ENCODE data around the gene PRKRA.
"Not testable (repeated sequence)": the region's sequence is repeated elsewhere in the genome, so short reads cannot be mapped to it uniquely, and the experiment has no call there.

The PRKRA gene

DNA sequence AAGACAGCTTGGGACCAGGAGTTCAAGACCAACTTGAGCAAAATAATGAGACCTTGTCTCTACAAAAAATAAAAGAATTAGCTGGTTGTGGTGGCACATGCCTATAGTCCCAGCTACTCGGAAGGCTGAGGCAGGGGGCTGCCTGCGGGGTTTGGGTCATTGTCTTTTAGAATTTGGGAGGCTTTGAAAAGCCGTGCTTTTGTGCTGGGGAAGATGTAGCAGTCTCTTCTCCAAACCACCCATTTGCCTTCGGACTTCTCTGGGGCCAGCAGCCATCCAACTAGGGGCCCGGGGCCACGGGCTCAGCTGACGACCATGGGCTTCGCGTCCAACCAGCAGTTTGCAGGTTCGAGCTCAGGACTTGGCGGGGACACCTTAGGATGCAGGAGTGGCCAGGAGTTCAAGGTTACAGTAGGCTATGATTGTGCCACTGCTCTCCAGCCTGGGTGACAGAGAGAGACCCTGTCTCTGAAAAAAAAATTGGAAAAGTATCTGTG, 6.5 kb upstream of the PRKRA start:
- no peak for DNase-seq

DNA sequence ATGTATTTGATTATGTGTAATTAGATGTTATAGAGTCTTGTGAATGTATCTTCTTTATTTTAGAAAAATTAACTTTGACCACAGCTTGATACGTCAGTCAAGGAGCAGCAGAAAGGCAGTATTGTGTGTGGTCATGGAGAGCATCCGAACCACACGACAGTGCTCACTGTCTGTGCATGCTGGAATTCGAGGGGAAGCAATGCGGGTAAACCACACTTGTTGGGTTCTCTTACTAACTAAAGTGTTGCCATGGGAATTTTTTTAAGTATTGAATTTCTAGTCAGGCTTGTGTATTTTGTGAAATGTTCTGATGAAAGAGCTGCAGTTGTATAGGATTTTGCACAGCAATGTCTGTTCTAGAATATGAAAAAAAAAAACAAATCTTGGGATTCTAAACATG, 5.0 kb upstream of the PRKRA start:
- DNase-seq = no peak

- DNase-seq = no peak
Observed at GRCh38 chr2:178452870-178453269, 1.9 kb upstream of the PRKRA start.

DNA sequence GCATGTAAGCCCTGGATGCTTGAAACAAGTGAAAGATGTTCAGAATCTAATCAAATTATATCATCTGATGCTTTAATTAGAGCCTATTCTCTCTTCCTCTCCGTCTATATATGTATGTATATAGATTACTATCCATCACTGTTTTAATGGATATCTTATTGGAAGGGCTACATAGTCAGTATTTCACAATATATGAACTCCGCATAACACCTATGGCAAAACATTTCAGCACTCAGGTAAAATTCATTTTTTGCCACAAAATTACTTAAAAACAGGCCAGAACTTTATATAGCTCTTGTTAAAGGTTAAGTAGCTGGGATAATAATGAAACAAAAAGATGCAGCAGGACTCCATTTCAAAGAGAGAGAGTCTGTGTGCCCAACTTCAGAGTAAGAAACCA, 1.4 kb upstream of the PRKRA start:
- DNase-seq = no peak

- no peak for DNase-seq
Observed at GRCh38 chr2:178450524-178450773, 526 bp downstream of the PRKRA start.

GRCh38 chr2:178449700-178450523, 1.1 kb downstream of the PRKRA start:
- DNase-seq = no peak

- no peak for DNase-seq
Observed at GRCh38 chr2:178448968-178449661, 1.9 kb downstream of the PRKRA start.

DNA sequence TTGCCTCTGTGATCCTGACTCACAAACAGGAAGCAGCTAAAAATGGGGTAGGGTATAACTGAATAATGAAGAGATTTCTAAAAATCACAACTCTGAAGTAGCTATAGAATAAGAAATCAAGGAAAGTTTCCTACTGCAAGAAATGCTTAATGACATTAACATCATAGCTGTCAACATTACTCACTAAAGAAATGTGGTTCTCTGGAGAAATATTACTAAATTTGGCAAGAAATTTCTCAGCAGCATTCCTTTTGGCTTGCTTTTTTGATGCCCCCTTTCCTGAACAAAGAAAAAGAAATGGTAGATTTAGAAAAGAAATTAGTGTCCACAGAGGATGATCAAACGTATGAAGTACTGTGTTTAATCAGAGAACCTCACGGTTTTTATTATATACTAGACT, 9.5 kb downstream of the PRKRA start:
- no peak for DNase-seq

DNA sequence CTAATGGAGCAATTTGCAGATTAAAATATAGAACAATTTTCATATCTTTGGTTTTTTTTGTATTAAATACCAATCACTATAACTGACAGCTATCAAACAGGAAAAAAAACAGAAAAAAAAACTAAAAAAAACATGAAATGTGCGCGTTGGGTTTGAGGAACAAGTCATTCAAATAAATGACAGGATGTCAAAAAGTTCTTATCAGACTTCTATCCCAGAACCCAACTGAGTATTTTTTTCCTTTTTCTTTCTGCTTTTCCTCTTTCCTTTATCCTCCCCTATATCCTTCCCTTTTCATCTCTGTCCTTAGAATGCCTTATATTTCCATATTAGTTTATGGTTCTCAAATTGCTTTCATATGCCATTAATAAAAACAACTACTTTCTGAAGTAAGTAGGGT, 14.3 kb downstream of the PRKRA start:
- no peak for DNase-seq

- no peak for DNase-seq
Observed at GRCh38 chr2:178429336-178429735, 21.6 kb downstream of the PRKRA start.

DNA sequence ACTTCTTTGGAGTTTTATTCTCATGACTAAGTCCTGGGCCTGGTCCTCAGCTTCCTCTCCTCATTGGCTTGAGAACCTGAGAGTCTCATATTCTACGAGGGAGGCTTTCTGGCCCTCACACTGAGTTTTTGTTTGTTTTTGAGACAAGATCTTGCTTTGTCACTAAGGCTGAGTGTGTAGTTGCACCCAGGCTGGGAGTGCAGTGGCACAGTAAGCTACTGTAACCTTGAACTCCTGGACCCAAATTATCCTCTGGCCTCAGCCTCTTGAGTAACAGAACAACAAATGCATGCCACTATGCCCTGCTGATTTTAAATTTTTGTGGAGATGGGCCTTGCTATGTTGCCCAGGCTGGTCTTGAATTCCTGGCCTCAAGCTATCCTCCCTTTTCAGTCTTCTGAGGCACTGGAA, 22.6 kb downstream of the PRKRA start:
- DNase-seq = no peak

DNA sequence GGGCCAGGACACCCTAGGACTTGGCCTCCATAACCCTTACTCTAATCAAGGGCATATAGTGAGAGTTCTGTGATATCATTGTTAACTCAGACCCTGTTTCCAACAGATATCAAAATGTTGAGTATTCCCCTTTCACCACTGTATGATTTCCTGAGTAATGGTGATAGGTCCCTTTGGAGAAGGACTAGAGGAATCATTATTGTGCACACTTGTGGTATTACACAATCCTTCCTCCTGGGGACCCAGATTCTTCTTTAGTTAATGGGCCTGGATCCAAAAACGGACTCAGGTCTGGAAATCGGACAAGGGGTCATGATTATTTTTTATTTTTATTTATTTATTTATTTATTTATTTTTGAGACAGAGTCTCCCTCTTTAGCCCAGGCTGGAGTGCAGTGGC, 23.5 kb downstream of the PRKRA start:
- DNase-seq = no peak

GRCh38 chr2:178426388-178426787, 24.6 kb downstream of the PRKRA start:
- no peak for DNase-seq

- no peak for DNase-seq
Observed at GRCh38 chr2:178425255-178425827, 25.6 kb downstream of the PRKRA start.

DNA sequence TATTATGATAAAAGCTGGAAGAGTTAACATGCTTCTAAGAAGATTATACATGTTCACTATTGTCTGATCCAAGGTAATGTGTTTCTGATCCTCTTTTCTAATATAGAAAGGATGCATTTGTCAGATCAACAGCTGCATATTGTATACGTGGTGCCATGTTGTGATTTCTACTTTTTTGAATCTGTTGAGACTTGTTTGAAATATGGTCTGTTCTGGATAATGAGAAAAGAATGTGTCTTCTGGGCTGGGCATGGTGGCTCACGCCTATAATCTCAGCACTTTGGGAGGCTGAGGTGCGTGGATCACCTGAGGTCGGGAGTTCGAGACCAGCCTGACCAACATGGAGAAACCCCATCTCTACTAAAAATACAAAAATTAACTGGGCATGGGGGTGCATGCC, 27.2 kb downstream of the PRKRA start:
- not testable (repeated sequence) for DNase-seq

GRCh38 chr2:178422097-178422496, 28.9 kb downstream of the PRKRA start:
- no peak for DNase-seq

GRCh38 chr2:178420463-178420999, 30.4 kb downstream of the PRKRA start:
- no peak for DNase-seq

DNA sequence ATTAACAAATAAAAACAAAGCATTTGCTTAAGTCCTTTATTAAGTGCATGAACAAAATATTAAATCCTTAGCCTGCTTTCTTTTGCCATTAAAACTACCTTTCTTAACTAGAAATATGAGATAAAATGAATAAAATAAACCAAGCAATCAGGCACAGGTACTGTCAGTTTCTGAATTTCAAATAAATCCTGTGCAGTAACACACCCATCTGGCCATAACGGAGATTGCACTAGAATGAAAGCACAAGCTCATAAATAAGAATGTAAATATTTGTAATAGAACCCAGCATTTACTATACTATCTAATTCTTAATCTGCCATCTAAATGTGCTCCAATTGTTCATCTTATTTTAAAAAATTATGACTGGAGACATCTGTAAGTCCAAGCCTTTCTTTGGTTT, 31.9 kb downstream of the PRKRA start:
- DNase-seq = no peak

- no peak for DNase-seq
Observed at GRCh38 chr2:178418426-178418825, 32.5 kb downstream of the PRKRA start.

DNA sequence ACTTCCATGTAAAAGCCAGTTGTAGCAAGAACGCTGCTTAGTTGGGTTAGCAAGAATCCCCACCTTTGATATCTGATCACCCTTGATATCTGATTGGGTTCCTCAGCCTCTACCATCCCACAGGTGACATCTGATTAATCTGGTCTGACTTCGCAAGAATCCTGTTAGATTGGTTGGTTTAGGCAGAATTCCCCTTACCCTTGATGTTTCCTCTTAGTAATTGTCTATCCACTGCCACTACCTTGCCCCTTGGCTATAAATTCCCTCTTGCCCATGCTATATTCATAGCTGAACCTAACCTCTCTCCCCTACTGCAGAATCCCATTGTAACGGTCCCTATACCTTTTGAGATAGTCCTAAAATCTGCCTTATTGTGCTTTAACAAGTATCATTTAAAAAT, 33.1 kb downstream of the PRKRA start:
- DNase-seq = no peak

- DNase-seq = no peak
Observed at GRCh38 chr2:178415979-178416378, 35.0 kb downstream of the PRKRA start.

DNA sequence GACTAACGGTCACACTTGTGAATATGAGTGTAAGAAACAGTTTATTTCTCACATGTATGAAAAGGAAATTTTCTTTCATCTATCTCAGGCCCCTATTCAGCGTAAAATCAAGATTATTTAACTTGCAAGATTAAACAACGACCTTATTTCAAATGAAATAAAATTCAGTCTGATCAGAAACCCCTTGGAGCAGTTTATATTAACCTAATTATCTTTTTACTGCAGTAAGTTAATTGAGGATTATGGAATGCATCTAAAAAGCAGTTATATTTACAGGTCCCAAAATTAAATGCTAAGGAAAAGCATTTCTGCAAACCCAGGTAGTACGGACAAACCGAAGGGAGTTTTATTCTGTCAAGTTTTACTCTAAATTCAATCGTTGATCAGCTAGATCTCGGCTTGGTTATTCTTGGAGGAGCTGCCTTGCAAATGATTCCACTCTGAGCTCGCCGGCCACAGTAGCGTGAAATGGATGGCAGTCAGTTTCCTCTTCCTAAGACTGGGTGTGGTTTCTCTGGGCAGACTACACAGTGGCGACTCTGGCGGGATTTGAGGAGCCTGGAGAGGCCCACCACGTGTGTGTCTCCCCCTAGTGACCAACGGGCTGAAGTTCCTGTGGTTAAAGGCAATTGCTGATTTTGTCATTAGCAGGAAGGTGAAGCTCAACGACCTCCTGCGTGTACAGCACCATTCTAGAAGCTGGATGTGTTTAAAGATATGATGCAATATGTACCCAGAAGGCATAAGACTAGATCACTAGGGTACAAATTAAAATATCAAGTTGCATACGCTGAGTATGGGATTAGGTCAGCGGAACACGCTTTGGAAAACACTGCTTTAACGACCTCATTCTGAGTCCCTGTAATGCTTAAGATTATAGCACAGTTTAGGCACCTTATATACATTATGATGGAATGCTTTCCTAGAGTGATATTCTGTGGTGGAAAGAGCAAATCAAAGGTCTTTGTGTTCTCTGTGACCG, 36.4 kb downstream of the PRKRA start:
- peak; percentile 82 for DNase-seq
